GM12878 (cell line): Measurements from ENCODE around the gene SPRED2.

Experiments used
- EZH2 ChIP-seq: IDR thresholded peaks from 2 replicates; pipeline ENCODE4 v1.6.1; 2012; ENCODE audit warnings: low read depth, mild to moderate bottlenecking, control low read depth, inconsistent platforms, low read length, borderline replicate concordance; ENCODE audit not compliant: control insufficient read depth
- GABPA ChIP-seq: IDR thresholded peaks from 2 replicates; pipeline ENCODE4 v1.6.1; 2014; ENCODE audit warnings: antibody characterized with exemption, low read depth, mild to moderate bottlenecking, inconsistent platforms
- IRF4 ChIP-seq: IDR thresholded peaks from 2 replicates; pipeline ENCODE4 v1.6.1; 2011; ENCODE audit warnings: low read depth, low read length
- MEF2A ChIP-seq: IDR thresholded peaks from 2 replicates; pipeline ENCODE4 v1.6.1; 2011; ENCODE audit warnings: low read depth, mild to moderate bottlenecking, low read length, moderate library complexity; ENCODE audit not compliant: insufficient read depth
- POLR2A ChIP-seq: IDR thresholded peaks from 2 replicates; pipeline ENCODE4 v1.6.1; 2011; ENCODE audit warnings: low read depth, mild to moderate bottlenecking, low read length
- SP1 ChIP-seq: IDR thresholded peaks from one replicate; pipeline ENCODE4 v1.6.1; 2011; ENCODE audit warnings: low read depth, low read length
- ZSCAN29 ChIP-seq: fragments of 450-650 bp; IDR thresholded peaks from 2 replicates; pipeline ENCODE4 v1.6.1; 2017; ENCODE audit warnings: mild to moderate bottlenecking, moderate library complexity
- TF ChIP-seq, protein P1 (sequence below): fragments of 450-650 bp; formaldehyde crosslinking; IDR thresholded peaks from 2 replicates; pipeline ENCODE4 v1.5.0; 2022; ENCODE audit warnings: mild to moderate bottlenecking, missing genetic modification characterization
- TF ChIP-seq, protein P2 (sequence below), 3 experiments: IDR thresholded peaks in 2 of 3; conservative IDR thresholded peaks in 1 of 3; 2 replicates each; pipeline ENCODE4 v1.5.1; 2011; ENCODE audit warnings: low read depth in 3 of 3, low read length in 3 of 3, mild to moderate bottlenecking in 3 of 3, control low read depth in 2 of 3, moderate library complexity in 2 of 3, inconsistent platforms in 1 of 3, mixed read lengths in 1 of 3; ENCODE audit not compliant: control insufficient read depth in 2 of 3, insufficient read depth in 1 of 3; ENCODE audit errors: extremely low read depth in 1 of 3

GRCh38 chr2:65282477-65283053 is 149.8 kb downstream of the SPRED2 start:
- TF ChIP-seq, protein P1, sequence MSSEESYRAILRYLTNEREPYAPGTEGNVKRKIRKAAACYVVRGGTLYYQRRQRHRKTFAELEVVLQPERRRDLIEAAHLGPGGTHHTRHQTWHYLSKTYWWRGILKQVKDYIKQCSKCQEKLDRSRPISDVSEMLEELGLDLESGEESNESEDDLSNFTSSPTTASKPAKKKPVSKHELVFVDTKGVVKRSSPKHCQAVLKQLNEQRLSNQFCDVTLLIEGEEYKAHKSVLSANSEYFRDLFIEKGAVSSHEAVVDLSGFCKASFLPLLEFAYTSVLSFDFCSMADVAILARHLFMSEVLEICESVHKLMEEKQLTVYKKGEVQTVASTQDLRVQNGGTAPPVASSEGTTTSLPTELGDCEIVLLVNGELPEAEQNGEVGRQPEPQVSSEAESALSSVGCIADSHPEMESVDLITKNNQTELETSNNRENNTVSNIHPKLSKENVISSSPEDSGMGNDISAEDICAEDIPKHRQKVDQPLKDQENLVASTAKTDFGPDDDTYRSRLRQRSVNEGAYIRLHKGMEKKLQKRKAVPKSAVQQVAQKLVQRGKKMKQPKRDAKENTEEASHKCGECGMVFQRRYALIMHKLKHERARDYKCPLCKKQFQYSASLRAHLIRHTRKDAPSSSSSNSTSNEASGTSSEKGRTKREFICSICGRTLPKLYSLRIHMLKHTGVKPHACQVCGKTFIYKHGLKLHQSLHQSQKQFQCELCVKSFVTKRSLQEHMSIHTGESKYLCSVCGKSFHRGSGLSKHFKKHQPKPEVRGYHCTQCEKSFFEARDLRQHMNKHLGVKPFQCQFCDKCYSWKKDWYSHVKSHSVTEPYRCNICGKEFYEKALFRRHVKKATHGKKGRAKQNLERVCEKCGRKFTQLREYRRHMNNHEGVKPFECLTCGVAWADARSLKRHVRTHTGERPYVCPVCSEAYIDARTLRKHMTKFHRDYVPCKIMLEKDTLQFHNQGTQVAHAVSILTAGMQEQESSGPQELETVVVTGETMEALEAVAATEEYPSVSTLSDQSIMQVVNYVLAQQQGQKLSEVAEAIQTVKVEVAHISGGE (CRISPR knock-in tag), result no peak
- TF ChIP-seq IRF4 (no peak), POLR2A (no peak), MEF2A (no peak), GABPA (no peak), EZH2 (no peak), SP1 (no peak), ZSCAN29 (no peak)
- TF ChIP-seq, protein P2, sequence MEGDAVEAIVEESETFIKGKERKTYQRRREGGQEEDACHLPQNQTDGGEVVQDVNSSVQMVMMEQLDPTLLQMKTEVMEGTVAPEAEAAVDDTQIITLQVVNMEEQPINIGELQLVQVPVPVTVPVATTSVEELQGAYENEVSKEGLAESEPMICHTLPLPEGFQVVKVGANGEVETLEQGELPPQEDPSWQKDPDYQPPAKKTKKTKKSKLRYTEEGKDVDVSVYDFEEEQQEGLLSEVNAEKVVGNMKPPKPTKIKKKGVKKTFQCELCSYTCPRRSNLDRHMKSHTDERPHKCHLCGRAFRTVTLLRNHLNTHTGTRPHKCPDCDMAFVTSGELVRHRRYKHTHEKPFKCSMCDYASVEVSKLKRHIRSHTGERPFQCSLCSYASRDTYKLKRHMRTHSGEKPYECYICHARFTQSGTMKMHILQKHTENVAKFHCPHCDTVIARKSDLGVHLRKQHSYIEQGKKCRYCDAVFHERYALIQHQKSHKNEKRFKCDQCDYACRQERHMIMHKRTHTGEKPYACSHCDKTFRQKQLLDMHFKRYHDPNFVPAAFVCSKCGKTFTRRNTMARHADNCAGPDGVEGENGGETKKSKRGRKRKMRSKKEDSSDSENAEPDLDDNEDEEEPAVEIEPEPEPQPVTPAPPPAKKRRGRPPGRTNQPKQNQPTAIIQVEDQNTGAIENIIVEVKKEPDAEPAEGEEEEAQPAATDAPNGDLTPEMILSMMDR (IDR thresholded peaks at IDR 0.05 in 2 of 3, conservative IDR thresholded peaks at IDR 0.05 in 1 of 3; ENCODE audit: control insufficient read depth in 2 of 3, extremely low read depth in 1 of 3, insufficient read depth in 1 of 3, low read depth in 3 of 3, low read length in 3 of 3), result no peak
